Non-pigmented ciliary epithelial cell (primary cell): ENCODE measurements around the gene DNM3.
"Not testable (repeated sequence)": the region's sequence is repeated elsewhere in the genome, so short reads cannot be mapped to it uniquely, and the experiment has no call there.

Experiments used
- DNase-seq: peaks from one replicate; pipeline ENCODE4 v3.0.0-alpha.2; 2010; ENCODE audit warnings: low read depth

The DNM3 gene

GRCh38 chr1:172277989-172278388 is 436.7 kb downstream of the DNM3 start:
- no peak for DNase-seq

- peak; percentile 60 for DNase-seq
Observed at GRCh38 chr1:172278478-172278877, 437.2 kb downstream of the DNM3 start.

- DNase-seq: no peak
Observed at GRCh38 chr1:172279939-172280636, 438.8 kb downstream of the DNM3 start.

- DNase-seq: no peak
Observed at GRCh38 chr1:172283766-172284165, 442.5 kb downstream of the DNM3 start.

- DNase-seq: peak; percentile 86
Observed at GRCh38 chr1:172286629-172287076, 445.4 kb downstream of the DNM3 start.

- no peak for DNase-seq
Observed at GRCh38 chr1:172287208-172287607, 445.9 kb downstream of the DNM3 start.

GRCh38 chr1:172288581-172288980 is 447.3 kb downstream of the DNM3 start:
- no peak for DNase-seq

GRCh38 chr1:172289448-172289847 is 448.1 kb downstream of the DNM3 start:
- DNase-seq: no peak

GRCh38 chr1:172292840-172293239 is 451.5 kb downstream of the DNM3 start:
- DNase-seq: no peak

GRCh38 chr1:172293429-172293828 is 452.1 kb downstream of the DNM3 start:
- peak; percentile 53 for DNase-seq

GRCh38 chr1:172298141-172298540 is 456.8 kb downstream of the DNM3 start:
- DNase-seq: no peak

GRCh38 chr1:172298911-172299310 is 457.6 kb downstream of the DNM3 start:
- DNase-seq: no peak

GRCh38 chr1:172299515-172299914 is 458.2 kb downstream of the DNM3 start:
- no peak for DNase-seq

- DNase-seq: not testable (repeated sequence)
Observed at GRCh38 chr1:172307508-172307907, 466.2 kb downstream of the DNM3 start.

- no peak for DNase-seq
Observed at GRCh38 chr1:172308142-172308541, 466.8 kb downstream of the DNM3 start.

- DNase-seq: no peak
Observed at GRCh38 chr1:172308577-172308976, 467.3 kb downstream of the DNM3 start.

- DNase-seq: peak; percentile 48
Observed at GRCh38 chr1:172320733-172321132, 479.4 kb downstream of the DNM3 start.

- DNase-seq: no peak
Observed at GRCh38 chr1:172321451-172321850, 480.2 kb downstream of the DNM3 start.

GRCh38 chr1:172322219-172323061 is 481.1 kb downstream of the DNM3 start:
- DNase-seq: peak; percentile 77

GRCh38 chr1:172323686-172324085 is 482.4 kb downstream of the DNM3 start:
- DNase-seq: no peak

- no peak for DNase-seq
Observed at GRCh38 chr1:172324086-172324485, 482.8 kb downstream of the DNM3 start.

- no peak for DNase-seq
Observed at GRCh38 chr1:172324761-172325160, 483.5 kb downstream of the DNM3 start.

GRCh38 chr1:172325531-172325930 is 484.2 kb downstream of the DNM3 start:
- no peak for DNase-seq
